HepG2 (cell line): ENCODE results near the gene MALRD1. TPM values are rescaled to one million over a fixed set of nuclear protein-coding genes. Genes with fewer than 3 reads are reported as not detected.

Experiments used
- ATAC-seq: fragments of 200-7000 bp; cut with Tn5 transposase; 3 replicates; pipeline ENCODE4 v1.9.1; 2020; ENCODE audit warnings: mild to moderate bottlenecking, moderate library complexity
- BruUV-seq: library from RNA; stranded (reverse); fragments of 400-500 nt; replicated peaks from 2 replicates; lab custom pipeline; 2021; lab: Mats Ljungman, UMichigan
- CTCF ChIA-PET: fragments of 300-600 bp; formaldehyde crosslinking; extraction: SDS; loops from one replicate; lab custom pipeline; 2021; ENCODE audit warnings: low total read pairs, inconsistent platforms, low intra/inter-chr PET ratio; lab: Yijun Ruan, JAX
- POLR2A ChIA-PET: fragments of 350-600 bp; sonication (Branson Sonifier 250); formaldehyde crosslinking; loops from one replicate; lab custom pipeline; 2020; ENCODE audit warnings: antibody characterized with exemption, inconsistent platforms; lab: Yijun Ruan, JAX
- DNase-seq: peaks from one replicate; pipeline ENCODE4 v3.0.0-alpha.2; 2015; ENCODE audit warnings: low spot score
- FAIRE-seq: peaks from 3 replicates; lab custom pipeline; 2011; peaks lifted over from hg19 to GRCh38; lab: Jason Lieb, UNC
- H2AFZ ChIP-seq: one replicate; pipeline ENCODE4 v1.6.1; 2011; ENCODE audit warnings: low read length, inconsistent platforms
- H3K27ac ChIP-seq: fragments of 300-600 bp; 3 replicates; pipeline ENCODE4 v1.8.0; 2011; ENCODE audit warnings: mixed run types, mild to moderate bottlenecking, mixed read lengths, low read length, inconsistent platforms; ENCODE audit not compliant: insufficient read depth; ENCODE audit errors: extremely low read length
- H3K27me3 ChIP-seq, 2 experiments: fragments of 200-600 bp in 1 of 2; 2 replicates in 1 of 2; 3 replicates in 1 of 2; pipeline versions ENCODE4 v1.6.0 to v1.8.0; 2011; ENCODE audit warnings: low read length in 2 of 2, mild to moderate bottlenecking in 2 of 2, moderate library complexity in 2 of 2, inconsistent platforms in 1 of 2; ENCODE audit not compliant: insufficient read depth in 2 of 2, control insufficient read depth in 1 of 2
- H3K36me3 ChIP-seq, 2 experiments: fragments of 200-600 bp in 1 of 2; replicated peaks in 1 of 2; 2 replicates in 1 of 2; 3 replicates in 1 of 2; pipeline versions ENCODE4 v1.5.1 to v1.8.0; 2011; ENCODE audit warnings: low read length in 2 of 2, inconsistent platforms in 1 of 2; ENCODE audit not compliant: insufficient read depth in 2 of 2, control insufficient read depth in 1 of 2
- H3K4me1 ChIP-seq: 2 replicates; pipeline ENCODE4 v1.5.1; 2012; ENCODE audit warnings: low read length, inconsistent platforms; ENCODE audit not compliant: insufficient read depth
- H3K4me2 ChIP-seq: 2 replicates; pipeline ENCODE4 v1.6.0; 2011; ENCODE audit warnings: low read depth, low read length, inconsistent platforms
- H3K4me3 ChIP-seq, 3 experiments: fragments of 200-600 bp in 1 of 3; sonication (generic), shearing (Covaris generic) in 1 of 3; replicated peaks in 1 of 3; 2 replicates each; pipeline ENCODE4 v1.5.1; 2011 to 2016; ENCODE audit warnings: low read length in 3 of 3, inconsistent platforms in 2 of 3, low read depth in 2 of 3, mild to moderate bottlenecking in 2 of 3, control low read depth in 1 of 3, mixed read lengths in 1 of 3; ENCODE audit not compliant: insufficient read depth in 1 of 3
- H3K79me2 ChIP-seq: one replicate; pipeline ENCODE4 v1.6.1; 2011; ENCODE audit warnings: low read length, inconsistent platforms; ENCODE audit not compliant: insufficient read depth
- H3K9ac ChIP-seq: 2 replicates; pipeline ENCODE4 v1.6.0; 2011; ENCODE audit warnings: mild to moderate bottlenecking, low read depth, low read length, inconsistent platforms; ENCODE audit not compliant: insufficient read depth
- H3K9me3 ChIP-seq: 2 replicates; pipeline ENCODE4 v1.5.1; 2012; ENCODE audit warnings: mild to moderate bottlenecking, low read length
- H4K20me1 ChIP-seq: 2 replicates; pipeline ENCODE4 v1.6.0; 2011; ENCODE audit warnings: inconsistent platforms, mild to moderate bottlenecking, low read length, moderate library complexity; ENCODE audit not compliant: insufficient read depth
- HNF4A ChIP-seq: sonication (generic); formaldehyde crosslinking; IDR thresholded peaks from 2 replicates; pipeline ENCODE4 v1.4.0; 2020; ENCODE audit warnings: missing genetic modification reagents
- KDM5B ChIP-seq: sonication (generic); formaldehyde crosslinking; IDR thresholded peaks from 2 replicates; pipeline ENCODE4 v1.4.0; 2020; ENCODE audit warnings: missing genetic modification reagents, mild to moderate bottlenecking, borderline replicate concordance
- MAFF ChIP-seq: IDR thresholded peaks from 2 replicates; pipeline ENCODE4 v1.6.1; 2011; ENCODE audit warnings: low read depth, low read length, improper control_type of control experiment
- MAFK ChIP-seq, 2 experiments: IDR thresholded peaks in 1 of 2; conservative IDR thresholded peaks in 1 of 2; 2 replicates each; pipeline ENCODE4 v1.6.1; 2011; ENCODE audit warnings: improper control_type of control experiment in 2 of 2, low read length in 2 of 2
- REL ChIP-seq: sonication (generic); formaldehyde crosslinking; conservative IDR thresholded peaks from 2 replicates; pipeline ENCODE4 v1.8.0; 2022; ENCODE audit warnings: mild to moderate bottlenecking, missing genetic modification reagents, moderate library complexity
- STAG1 ChIP-seq: sonication (generic); formaldehyde crosslinking; IDR thresholded peaks from 2 replicates; pipeline ENCODE4 v1.4.0; 2020; ENCODE audit warnings: missing genetic modification reagents
- ZNF282 ChIP-seq: fragments of 450-650 bp; IDR thresholded peaks from 2 replicates; pipeline ENCODE4 v1.6.1; 2018; ENCODE audit not compliant: partially characterized antibody
- ZNF367 ChIP-seq: sonication (generic); formaldehyde crosslinking; IDR thresholded peaks from 2 replicates; pipeline ENCODE4 v1.4.0; 2020; ENCODE audit warnings: missing genetic modification reagents, borderline replicate concordance
- ZNF713 ChIP-seq: sonication (generic); formaldehyde crosslinking; IDR thresholded peaks from 2 replicates; pipeline ENCODE4 v1.4.0; 2020; ENCODE audit warnings: mild to moderate bottlenecking, missing genetic modification reagents
- whole genome bisulfite sequencing: methylation state at CpG from one replicate; pipeline ENCODE4 v1.1.6; 2017; ENCODE audit warnings: low lambda C conversion rate; 5-methylcytosine and 5-hydroxymethylcytosine counted together
- in situ Hi-C: cut with HindIII; loops from 2 replicates; pipeline ENCODE4 v1.10.0; 2017; ENCODE audit warnings: low pct_unique_long_range_greater_than_20kb; ENCODE audit not compliant: extremely low pct_ligation_motif_present
- intact Hi-C: fragments of 100-400 bp; cut with micrococcal nuclease; formaldehyde crosslinking; loops from one replicate; pipeline ENCODE4 v1.10.0; 2022; ENCODE audit not compliant: unreplicated experiment
- polyA plus RNA-seq, 8 experiments: library from polyadenylated mRNA; depleted of rRNA in 3 of 8; stranded (reverse) in 7 of 8; unstranded in 1 of 8; fragments of >200 nt; fragmentation: Illumina TruSeq in 4 of 8; extraction: Trizol in 4 of 8; gene quantifications; 2 replicates each; pipeline versions ENCODE4 v1.2.1 to v1.2.3, GENCODE V29; 2011 to 2016; ENCODE audit warnings: low read depth in 4 of 8, missing spikeins in 1 of 8, mixed read lengths in 1 of 8; ENCODE audit not compliant: insufficient read depth in 1 of 8
- total RNA-seq, 5 experiments: library from RNA; depleted of rRNA; stranded (reverse); fragments of >200 nt; fragmentation: Illumina TruSeq; extraction: Trizol; gene quantifications; 2 replicates each; pipeline ENCODE4 v1.2.3, GENCODE V29; 2016; ENCODE audit warnings: low read depth in 1 of 5
- TF ChIP-seq, protein P1 (sequence below): sonication (generic); formaldehyde crosslinking; IDR thresholded peaks from 2 replicates; pipeline ENCODE4 v1.4.0; 2020; ENCODE audit warnings: mild to moderate bottlenecking, low read depth, missing genetic modification reagents
- TF ChIP-seq, protein P2 (sequence below): sonication (generic); formaldehyde crosslinking; IDR thresholded peaks from 2 replicates; pipeline ENCODE4 v1.5.0; 2020; ENCODE audit warnings: mild to moderate bottlenecking, missing genetic modification reagents, moderate library complexity

Gene MALRD1
- total and polyA plus RNA-seq, 2 of the 13 experiments (the other 11 are each of a cell fraction or from before 2014, with no cell fraction given) = 5.7 to 15.4 TPM

DNA sequence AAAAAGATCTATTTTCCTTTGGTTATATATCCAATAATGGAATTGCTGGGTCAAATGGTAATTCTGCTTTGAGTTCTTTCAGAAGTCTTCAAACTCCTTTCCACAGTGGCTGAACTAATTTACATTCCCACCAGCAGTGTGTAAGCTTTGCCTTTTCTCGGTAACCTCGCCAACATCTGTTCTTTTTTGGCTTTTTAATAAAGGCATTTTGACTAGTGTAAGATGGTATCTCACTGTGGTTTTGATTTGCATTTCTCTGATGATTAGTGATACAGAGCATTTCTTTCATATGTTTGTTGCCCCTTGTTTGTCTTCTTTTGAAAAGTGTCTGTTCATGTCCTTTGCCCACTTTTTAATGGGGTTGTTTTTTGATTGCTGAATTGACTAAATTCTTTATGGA, 285.0 kb downstream of the MALRD1 start:
- 34% methylated on average over 2 of the region's 2 CpGs for WGBS
- in situ Hi-C loops = no loop called here
- H3K4me2 ChIP-seq = no peak overlapping the region
- TF ChIP-seq REL (CRISPR knock-in tag) (no peak), ZNF713 (CRISPR knock-in tag) (no peak)
- TF ChIP-seq, protein P1, sequence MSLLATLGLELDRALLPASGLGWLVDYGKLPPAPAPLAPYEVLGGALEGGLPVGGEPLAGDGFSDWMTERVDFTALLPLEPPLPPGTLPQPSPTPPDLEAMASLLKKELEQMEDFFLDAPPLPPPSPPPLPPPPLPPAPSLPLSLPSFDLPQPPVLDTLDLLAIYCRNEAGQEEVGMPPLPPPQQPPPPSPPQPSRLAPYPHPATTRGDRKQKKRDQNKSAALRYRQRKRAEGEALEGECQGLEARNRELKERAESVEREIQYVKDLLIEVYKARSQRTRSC (CRISPR knock-in tag) = no peak
- TF ChIP-seq, all 625 proteins: peak for 0
- Histone ChIP-seq H3K36me3 (no peaks in the 10 kb centered on the region), H3K27me3 (no peaks in the 10 kb centered on the region), H3K79me2 (no peaks in the 10 kb centered on the region), H4K20me1 (no peaks in the 10 kb centered on the region), H3K9me3 (no peaks in the 10 kb centered on the region), H3K27ac (no peak overlapping the region), H2AFZ (no peak overlapping the region), H3K4me3 (no peak overlapping the region), H3K9ac (no peak overlapping the region), H3K4me1 (no peaks in the 10 kb centered on the region)
- no TSS peak for BruUV-seq
- ChIA-PET POLR2A (no interaction called here), CTCF (no interaction called here)
- DNase-seq (no peak), FAIRE-seq (no peak), ATAC-seq (no peak)
- intact Hi-C loops = no loop called here

DNA sequence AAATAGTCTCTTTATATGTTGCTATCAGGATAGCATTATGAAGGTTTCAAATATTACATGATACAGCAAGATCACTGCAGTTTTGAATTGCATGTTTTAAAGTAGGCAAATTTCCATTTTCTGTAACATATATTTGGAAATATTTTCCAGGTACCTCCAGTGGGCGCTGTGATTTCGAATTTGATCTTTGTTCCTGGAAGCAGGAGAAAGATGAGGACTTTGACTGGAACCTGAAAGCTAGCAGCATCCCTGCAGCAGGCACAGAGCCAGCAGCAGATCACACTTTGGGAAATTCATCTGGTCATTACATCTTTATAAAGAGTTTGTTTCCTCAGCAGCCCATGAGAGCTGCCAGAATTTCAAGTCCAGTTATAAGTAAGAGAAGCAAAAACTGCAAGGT, 299.0 kb downstream of the MALRD1 start:
- no peaks in the 10 kb centered on the region for H4K20me1 ChIP-seq
- H3K79me2 ChIP-seq = no peaks in the 10 kb centered on the region
- POLR2A ChIA-PET = no interaction called here
- peak; percentile 4 for DNase-seq
- CTCF ChIA-PET = interaction anchor here (0.6 kb wide), 1 partner anchor 441 kb away, joined by 3 read pairs; no protein-coding TSS in a partner anchor
- no peak overlapping the region for H3K27ac ChIP-seq
- no peak overlapping the region for H3K4me3 ChIP-seq
- no peak overlapping the region for H3K9ac ChIP-seq
- 0 out of 3 replicates have a peak, but pooled peaks have one; percentile 28 for ATAC-seq
- H2AFZ ChIP-seq = no peak overlapping the region
- no peaks in the 10 kb centered on the region for H3K27me3 ChIP-seq
- no TSS peak for BruUV-seq
- intact Hi-C loops = loop anchor here (10.0 kb wide), 1 partner anchor 437 kb away; no protein-coding TSS in a partner anchor
- no peak overlapping the region for H3K4me2 ChIP-seq
- H3K4me1 ChIP-seq = no peaks in the 10 kb centered on the region
- in situ Hi-C loops = no loop called here
- no peaks in the 10 kb centered on the region for H3K9me3 ChIP-seq
- no peaks in the 10 kb centered on the region for H3K36me3 ChIP-seq
- FAIRE-seq = peak; percentile 34
- WGBS = 24% methylated on average over 2 of the region's 2 CpGs
- TF ChIP-seq ZNF282 (no peak), HNF4A (peak; percentile 33; the same call in 1 of the 2 replicates), MAFK (conservative IDR thresholded peaks at IDR 0.05 in 1 of 2, IDR thresholded peaks at IDR 0.05 in 1 of 2; ENCODE audit: low read length in 2 of 2) (peak; percentile 43 to 44; a peak in 2 of 4 replicates), ZNF367 (CRISPR knock-in tag) (no peak), MAFF (0 out of 2 replicates have a peak, but pooled peaks have one; percentile 20), STAG1 (CRISPR knock-in tag) (peak; percentile 57), KDM5B (CRISPR knock-in tag) (no peak)
- TF ChIP-seq, protein P2, sequence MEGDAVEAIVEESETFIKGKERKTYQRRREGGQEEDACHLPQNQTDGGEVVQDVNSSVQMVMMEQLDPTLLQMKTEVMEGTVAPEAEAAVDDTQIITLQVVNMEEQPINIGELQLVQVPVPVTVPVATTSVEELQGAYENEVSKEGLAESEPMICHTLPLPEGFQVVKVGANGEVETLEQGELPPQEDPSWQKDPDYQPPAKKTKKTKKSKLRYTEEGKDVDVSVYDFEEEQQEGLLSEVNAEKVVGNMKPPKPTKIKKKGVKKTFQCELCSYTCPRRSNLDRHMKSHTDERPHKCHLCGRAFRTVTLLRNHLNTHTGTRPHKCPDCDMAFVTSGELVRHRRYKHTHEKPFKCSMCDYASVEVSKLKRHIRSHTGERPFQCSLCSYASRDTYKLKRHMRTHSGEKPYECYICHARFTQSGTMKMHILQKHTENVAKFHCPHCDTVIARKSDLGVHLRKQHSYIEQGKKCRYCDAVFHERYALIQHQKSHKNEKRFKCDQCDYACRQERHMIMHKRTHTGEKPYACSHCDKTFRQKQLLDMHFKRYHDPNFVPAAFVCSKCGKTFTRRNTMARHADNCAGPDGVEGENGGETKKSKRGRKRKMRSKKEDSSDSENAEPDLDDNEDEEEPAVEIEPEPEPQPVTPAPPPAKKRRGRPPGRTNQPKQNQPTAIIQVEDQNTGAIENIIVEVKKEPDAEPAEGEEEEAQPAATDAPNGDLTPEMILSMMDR = peak; percentile 45
